ENCODE measurements around the gene BCDIN3D.
A peak's percentile ranks its signal among the peaks of the same experiment; 100 is the strongest.
"Not testable (repeated sequence)": the region's sequence is repeated elsewhere in the genome, so short reads cannot be mapped to it uniquely, and the experiment has no call there.

The BCDIN3D gene

DNA sequence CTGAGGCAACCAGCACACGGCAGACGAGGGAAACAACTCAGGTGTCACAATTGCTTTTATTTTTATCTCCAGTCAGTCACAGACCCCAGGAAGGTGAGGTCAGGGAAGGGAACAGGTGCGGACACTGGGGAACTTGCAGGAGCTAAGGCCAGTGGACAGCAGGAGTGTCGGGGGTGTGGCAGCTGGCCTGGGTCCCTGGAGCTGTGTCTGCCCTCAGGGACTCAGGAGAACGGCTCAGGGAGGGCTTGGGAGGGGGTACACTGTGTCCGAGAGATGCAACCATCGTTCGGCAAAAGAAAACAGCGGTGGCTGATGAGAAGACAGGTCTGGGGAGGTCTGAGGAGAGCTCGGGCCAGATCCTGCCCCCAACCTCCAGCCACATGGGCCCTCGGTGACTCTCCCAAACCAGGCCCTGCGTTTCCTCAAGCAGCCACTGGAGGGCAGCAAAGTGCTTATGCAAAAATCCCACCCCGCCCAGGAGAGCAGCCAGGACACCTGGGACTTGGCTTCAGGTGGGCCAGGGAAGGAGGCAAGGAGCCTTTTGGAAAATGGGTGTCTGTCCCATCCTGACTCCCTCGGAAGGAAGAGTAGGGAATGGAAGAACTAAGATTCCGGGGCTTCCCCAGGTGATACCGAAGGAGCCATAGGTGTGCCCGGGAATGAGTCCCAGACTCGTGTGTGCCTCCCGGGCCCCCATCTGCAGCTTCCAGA, 24.1 kb upstream of the BCDIN3D start:
- H3K36me3 ChIP-seq (ENCODE audit: control insufficient read depth in 4 of 4, insufficient read depth in 4 of 4, low read length in 3 of 4): no peaks in the 10 kb centered on the region
- ChIA-PET CTCF (interaction anchor here (0.7 to 7.0 kb wide), 21 partner anchors 10 to 245 kb away, joined by 3 to 56 read pairs (median 6); partner anchors contain the start of genes AQP5 and COX14), POLR2A (no interaction called here)
- peaks cover 0 to 12% (median 4%) of the 10 kb centered on the region in 5 experiments for H3K27me3 ChIP-seq (replicated peaks in 2 of 5; ENCODE audit: control insufficient read depth in 4 of 5, insufficient read depth in 5 of 5, low read length in 4 of 5)
- peaks cover 0 to 32% (median 19%) of the 10 kb centered on the region in 4 experiments for H3K4me1 ChIP-seq (ENCODE audit: control extremely low read depth in 1 of 4, control insufficient read depth in 4 of 4, insufficient read depth in 4 of 4, low read length in 3 of 4)
- 46% methylated on average over 16 of the region's 19 CpGs for WGBS (ENCODE audit: insufficient coverage)
- peak; percentile 46 to 72 (median 67) for DNase-seq
- no peak overlapping the region for H3K4me3 ChIP-seq (ENCODE audit: control insufficient read depth in 1 of 7, extremely low read depth in 1 of 7, insufficient read depth in 4 of 7, low read depth in 2 of 7, low read length in 6 of 7)
- H3K27ac ChIP-seq (ENCODE audit: insufficient read depth in 1 of 2, low read depth in 1 of 2, low read length in 2 of 2, poor library complexity in 1 of 2, severe bottlenecking in 2 of 2): no peak overlapping the region
- H3K9me3 ChIP-seq (ENCODE audit: control extremely low read depth in 1 of 5, control insufficient read depth in 4 of 5, insufficient read depth in 2 of 5, low read depth in 1 of 5, low read length in 4 of 5): no peaks in the 10 kb centered on the region

DNA sequence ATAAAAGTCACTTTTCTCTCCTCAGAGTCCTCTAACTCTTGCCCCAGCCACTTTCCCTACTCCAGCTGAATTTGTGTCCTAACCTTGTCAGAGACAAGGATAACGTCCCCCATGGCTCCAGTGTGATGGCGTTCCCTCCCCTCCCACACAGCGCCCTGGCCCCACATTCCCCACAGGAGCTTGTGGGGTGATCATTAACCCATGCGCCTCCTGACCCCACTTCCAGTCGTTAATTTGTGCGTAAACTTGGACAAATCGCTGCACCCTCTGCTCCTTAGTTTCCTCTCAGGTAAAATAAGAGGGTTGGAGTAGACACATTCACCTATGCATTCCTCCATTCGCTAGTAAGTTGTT, 22.9 kb upstream of the BCDIN3D start:
- CTCF ChIA-PET: interaction anchor here (0.8 to 7.0 kb wide), 14 partner anchors 9 to 205 kb away, joined by 3 to 56 read pairs (median 7); partner anchors contain the start of gene AQP5
- 85% methylated on average over 5 of the region's 8 CpGs for WGBS (ENCODE audit: insufficient coverage)
- Histone ChIP-seq H3K9me3 (ENCODE audit: control extremely low read depth in 1 of 5, control insufficient read depth in 4 of 5, insufficient read depth in 2 of 5, low read depth in 1 of 5, low read length in 4 of 5) (no peaks in the 10 kb centered on the region), H3K4me3 (ENCODE audit: control insufficient read depth in 1 of 7, extremely low read depth in 1 of 7, insufficient read depth in 4 of 7, low read depth in 2 of 7, low read length in 6 of 7) (no peak overlapping the region), H3K36me3 (ENCODE audit: control insufficient read depth in 4 of 4, insufficient read depth in 4 of 4, low read length in 3 of 4) (no peaks in the 10 kb centered on the region), H3K27me3 (replicated peaks in 2 of 5; ENCODE audit: control insufficient read depth in 4 of 5, insufficient read depth in 5 of 5, low read length in 4 of 5) (peaks cover 0 to 12% (median 4%) of the 10 kb centered on the region in 5 experiments), H3K4me1 (ENCODE audit: control extremely low read depth in 1 of 4, control insufficient read depth in 4 of 4, insufficient read depth in 4 of 4, low read length in 3 of 4) (peaks cover 0 to 32% (median 19%) of the 10 kb centered on the region in 4 experiments), H3K27ac (ENCODE audit: insufficient read depth in 1 of 2, low read depth in 1 of 2, low read length in 2 of 2, poor library complexity in 1 of 2, severe bottlenecking in 2 of 2) (no peak overlapping the region)
- no peak for DNase-seq
- POLR2A ChIA-PET: no interaction called here

DNA sequence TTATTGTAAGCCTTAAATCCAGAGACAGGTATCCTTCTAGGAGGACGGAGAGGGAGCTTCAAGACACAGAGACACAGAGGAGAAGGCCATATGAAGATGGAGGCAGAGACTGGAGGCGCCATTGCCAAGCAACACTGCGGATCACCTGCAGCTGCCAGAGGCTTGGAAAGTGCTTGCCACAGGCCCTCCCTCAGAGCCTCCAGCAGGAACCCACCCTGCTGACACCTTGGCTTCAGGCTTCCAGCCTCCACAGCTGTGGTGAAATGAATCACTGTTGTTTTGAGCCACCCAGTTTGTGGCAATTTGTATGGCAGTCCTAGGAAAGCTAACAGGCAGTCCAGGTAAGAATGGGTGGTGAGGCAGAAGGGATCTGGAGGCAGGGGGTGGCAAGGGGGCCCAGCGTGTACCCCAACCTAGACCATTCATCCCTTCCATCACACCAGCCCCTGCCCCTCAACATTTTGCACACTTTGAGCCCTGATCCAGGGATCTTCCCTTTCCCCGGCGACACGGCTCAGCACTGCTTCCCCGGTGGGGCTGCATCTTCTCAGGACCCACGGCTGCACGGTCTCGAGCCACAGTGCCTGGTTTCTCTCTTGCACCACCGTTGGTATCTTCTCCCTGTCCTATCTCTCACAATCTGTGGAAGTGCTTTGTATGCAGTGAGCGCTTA, 22.3 kb upstream of the BCDIN3D start:
- ChIA-PET POLR2A (no interaction called here), CTCF (interaction anchor here (0.5 to 7.0 kb wide), 14 partner anchors 9 to 205 kb away, joined by 3 to 56 read pairs (median 6); partner anchors contain the start of gene AQP5)
- Histone ChIP-seq H3K27me3 (replicated peaks in 2 of 5; ENCODE audit: control insufficient read depth in 4 of 5, insufficient read depth in 5 of 5, low read length in 4 of 5) (peaks cover 0 to 12% (median 4%) of the 10 kb centered on the region in 5 experiments), H3K27ac (ENCODE audit: insufficient read depth in 1 of 2, low read depth in 1 of 2, low read length in 2 of 2, poor library complexity in 1 of 2, severe bottlenecking in 2 of 2) (no peak overlapping the region), H3K9me3 (ENCODE audit: control extremely low read depth in 1 of 5, control insufficient read depth in 4 of 5, insufficient read depth in 2 of 5, low read depth in 1 of 5, low read length in 4 of 5) (no peaks in the 10 kb centered on the region), H3K4me3 (ENCODE audit: control insufficient read depth in 1 of 7, extremely low read depth in 1 of 7, insufficient read depth in 4 of 7, low read depth in 2 of 7, low read length in 6 of 7) (no peak overlapping the region), H3K4me1 (ENCODE audit: control extremely low read depth in 1 of 4, control insufficient read depth in 4 of 4, insufficient read depth in 4 of 4, low read length in 3 of 4) (peaks cover 0 to 28% (median 17%) of the 10 kb centered on the region in 4 experiments), H3K36me3 (ENCODE audit: control insufficient read depth in 4 of 4, insufficient read depth in 4 of 4, low read length in 3 of 4) (no peaks in the 10 kb centered on the region)
- DNase-seq: no peak
- 86% methylated on average over 9 of the region's 13 CpGs for WGBS (ENCODE audit: insufficient coverage)

DNA sequence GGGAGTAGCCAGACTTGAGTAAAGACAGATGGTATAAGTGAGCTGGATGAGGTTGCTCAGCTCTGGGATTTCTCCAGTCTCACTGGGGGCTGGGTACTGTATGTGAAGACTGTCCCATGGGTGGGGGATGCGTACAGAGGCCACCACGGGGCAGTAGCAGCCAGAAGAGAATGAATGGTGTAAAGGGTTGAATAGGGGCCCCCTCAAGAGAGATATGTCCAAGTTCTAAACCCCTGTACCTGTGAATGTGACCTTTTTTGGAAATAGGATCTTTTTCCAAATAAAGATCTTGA, 21.8 kb upstream of the BCDIN3D start:
- peaks cover 0 to 23% (median 13%) of the 10 kb centered on the region in 4 experiments for H3K4me1 ChIP-seq (ENCODE audit: control extremely low read depth in 1 of 4, control insufficient read depth in 4 of 4, insufficient read depth in 4 of 4, low read length in 3 of 4)
- H3K9me3 ChIP-seq (ENCODE audit: control extremely low read depth in 1 of 5, control insufficient read depth in 4 of 5, insufficient read depth in 2 of 5, low read depth in 1 of 5, low read length in 4 of 5): no peaks in the 10 kb centered on the region
- H3K36me3 ChIP-seq (ENCODE audit: control insufficient read depth in 4 of 4, insufficient read depth in 4 of 4, low read length in 3 of 4): no peaks in the 10 kb centered on the region
- ChIA-PET POLR2A (no interaction called here), CTCF (interaction anchor here (0.5 to 7.0 kb wide), 4 partner anchors 67 to 191 kb away, joined by 3 to 56 read pairs (median 3); no protein-coding TSS in a partner anchor)
- DNase-seq: no peak
- no peak overlapping the region for H3K27ac ChIP-seq (ENCODE audit: insufficient read depth in 1 of 2, low read depth in 1 of 2, low read length in 2 of 2, poor library complexity in 1 of 2, severe bottlenecking in 2 of 2)
- peaks cover 0 to 12% (median 4%) of the 10 kb centered on the region in 5 experiments for H3K27me3 ChIP-seq (replicated peaks in 2 of 5; ENCODE audit: control insufficient read depth in 4 of 5, insufficient read depth in 5 of 5, low read length in 4 of 5)
- 90% methylated on average over 2 of the region's 2 CpGs for WGBS (ENCODE audit: insufficient coverage)
- H3K4me3 ChIP-seq (ENCODE audit: control insufficient read depth in 1 of 7, extremely low read depth in 1 of 7, insufficient read depth in 4 of 7, low read depth in 2 of 7, low read length in 6 of 7): no peak overlapping the region

DNA sequence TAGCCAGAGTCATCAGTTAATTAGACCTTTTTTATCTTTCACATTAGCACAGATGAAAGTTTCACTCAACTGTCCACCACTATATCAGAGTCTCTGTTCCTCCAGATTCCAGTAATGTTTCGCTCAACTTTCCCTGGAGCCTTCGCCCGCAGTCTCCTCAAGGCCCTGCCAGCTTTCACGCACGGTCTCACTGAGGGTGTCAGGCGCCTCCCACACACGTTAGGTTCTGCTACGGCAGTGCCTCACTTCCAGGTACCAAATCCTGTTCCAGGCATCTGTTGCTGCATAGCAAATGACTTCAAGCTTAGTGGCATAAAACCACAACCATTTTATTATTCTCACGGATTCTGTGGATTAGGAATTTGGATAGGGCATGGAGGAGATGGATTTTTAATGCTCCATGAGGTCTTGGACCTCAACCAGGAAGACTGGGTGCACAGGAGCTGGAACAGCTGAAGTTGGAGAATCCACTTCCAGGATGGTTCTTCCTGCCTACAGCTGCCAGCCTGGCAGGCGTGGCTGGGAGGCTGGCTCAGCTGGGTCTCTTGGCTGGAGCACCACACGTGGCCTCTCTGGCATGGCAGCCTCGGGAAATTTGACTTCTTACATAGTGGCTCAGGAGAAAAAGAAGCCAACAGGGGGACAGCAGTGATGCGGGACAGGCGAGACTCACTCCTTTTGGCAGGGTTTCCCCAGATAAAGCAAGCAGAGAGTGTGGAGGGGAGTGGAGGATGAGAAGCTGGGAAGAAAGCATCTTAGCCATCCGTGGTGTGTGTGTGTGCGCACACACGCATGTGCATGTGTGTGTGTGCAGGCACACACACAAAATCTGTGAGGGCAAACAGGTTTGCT, 21.3 kb upstream of the BCDIN3D start:
- no peak overlapping the region for H3K27ac ChIP-seq (ENCODE audit: insufficient read depth in 1 of 2, low read depth in 1 of 2, low read length in 2 of 2, poor library complexity in 1 of 2, severe bottlenecking in 2 of 2)
- H3K27me3 ChIP-seq (replicated peaks in 2 of 5; ENCODE audit: control insufficient read depth in 4 of 5, insufficient read depth in 5 of 5, low read length in 4 of 5): peaks cover 0 to 12% (median 4%) of the 10 kb centered on the region in 5 experiments
- DNase-seq: no peak
- H3K36me3 ChIP-seq (ENCODE audit: control insufficient read depth in 4 of 4, insufficient read depth in 4 of 4, low read length in 3 of 4): no peaks in the 10 kb centered on the region
- no peaks in the 10 kb centered on the region for H3K9me3 ChIP-seq (ENCODE audit: control extremely low read depth in 1 of 5, control insufficient read depth in 4 of 5, insufficient read depth in 2 of 5, low read depth in 1 of 5, low read length in 4 of 5)
- H3K4me3 ChIP-seq (ENCODE audit: control insufficient read depth in 1 of 7, extremely low read depth in 1 of 7, insufficient read depth in 4 of 7, low read depth in 2 of 7, low read length in 6 of 7): no peak overlapping the region
- peaks cover 0 to 18% (median 7%) of the 10 kb centered on the region in 4 experiments for H3K4me1 ChIP-seq (ENCODE audit: control extremely low read depth in 1 of 4, control insufficient read depth in 4 of 4, insufficient read depth in 4 of 4, low read length in 3 of 4)
- POLR2A ChIA-PET: no interaction called here
- WGBS (ENCODE audit: insufficient coverage): 93% methylated on average over 12 of the region's 17 CpGs
- CTCF ChIA-PET: interaction anchor here (1.0 to 7.0 kb wide), 4 partner anchors 17 to 192 kb away, joined by 3 to 56 read pairs (median 4); no protein-coding TSS in a partner anchor

DNA sequence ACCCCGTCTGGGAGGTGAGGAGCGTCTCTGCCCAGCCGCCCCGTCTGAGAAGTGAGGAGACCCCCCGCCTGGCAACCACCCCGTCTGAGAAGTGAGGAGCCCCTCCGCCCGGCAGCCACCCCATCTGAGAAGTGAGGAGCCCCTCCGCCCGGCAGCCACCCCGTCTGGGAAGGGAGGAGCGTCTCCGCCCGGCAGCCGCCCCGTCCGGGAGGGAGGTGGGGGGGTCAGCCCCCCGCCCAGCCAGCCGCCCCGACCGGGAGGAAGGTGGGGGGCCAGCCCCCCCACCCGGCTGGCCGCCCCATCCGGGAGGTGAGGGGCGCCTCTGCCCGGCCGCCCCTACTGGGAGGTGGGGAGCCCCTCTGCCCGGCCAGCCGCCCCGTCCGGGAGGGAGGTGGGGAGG, 18.0 kb upstream of the BCDIN3D start:
- DNase-seq; H3K27ac ChIP-seq (ENCODE audit: insufficient read depth in 1 of 2, low read depth in 1 of 2, low read length in 2 of 2, poor library complexity in 1 of 2, severe bottlenecking in 2 of 2); H3K36me3 ChIP-seq (ENCODE audit: control insufficient read depth in 4 of 4, insufficient read depth in 4 of 4, low read length in 3 of 4); H3K4me1 ChIP-seq (ENCODE audit: control extremely low read depth in 1 of 4, control insufficient read depth in 4 of 4, insufficient read depth in 4 of 4, low read length in 3 of 4); H3K4me3 ChIP-seq (ENCODE audit: control insufficient read depth in 1 of 7, extremely low read depth in 1 of 7, insufficient read depth in 4 of 7, low read depth in 2 of 7, low read length in 6 of 7); H3K9me3 ChIP-seq (ENCODE audit: control extremely low read depth in 1 of 5, control insufficient read depth in 4 of 5, insufficient read depth in 2 of 5, low read depth in 1 of 5, low read length in 4 of 5); H3K27me3 ChIP-seq (replicated peaks in 2 of 5; ENCODE audit: control insufficient read depth in 4 of 5, insufficient read depth in 5 of 5, low read length in 4 of 5); POLR2A ChIA-PET: not testable (repeated sequence)
- CTCF ChIA-PET: interaction anchor here (1.3 kb wide), 1 partner anchor 10 kb away, joined by 3 read pairs; no protein-coding TSS in a partner anchor
- 100% methylated on average over 1 of the region's 31 CpGs for WGBS (ENCODE audit: insufficient coverage)

Data from common myeloid progenitor, CD34-positive (primary cell).